ENCODE results near the gene FAM171A1. TPM values are rescaled to one million over a fixed set of nuclear protein-coding genes. Genes with fewer than 3 reads are reported as not detected.

Gene FAM171A1
- total RNA-seq, 2 donors from 2014 or later: 22.1 to 29.1 TPM

- ATAC-seq (no peak), DNase-seq (no peak)
- 52 to 66% methylated on average over 4 of the region's 4 CpGs for WGBS, 2 donors
- H3K4me1 ChIP-seq: no peaks in the 10 kb centered on the region
- TF ChIP-seq CTCF (IDR thresholded peaks at IDR 0.05): no peak
- TF ChIP-seq POLR2A (IDR thresholded peaks at IDR 0.05): no peak
- H3K36me3 ChIP-seq (replicated peaks in 1 of 2; ENCODE audit: insufficient read depth in 1 of 2, low read depth in 2 of 2): no peaks in the 10 kb centered on the region
- no peak overlapping the region for H3K27ac ChIP-seq
- no peaks in the 10 kb centered on the region for H3K27me3 ChIP-seq
- no peak overlapping the region for H3K4me3 ChIP-seq
- no peaks in the 10 kb centered on the region for H3K9me3 ChIP-seq
- intact Hi-C loops (cut with DNase I): no loop called here
These were observed 10.5 kb downstream of the FAM171A1 start for GRCh38 chr10:15360566-15360965.

GRCh38 chr10:15353471-15354017, 17.5 kb downstream of the FAM171A1 start:
- DNase-seq (peak in 1 of 4 donors; percentile 31), ATAC-seq (peak; percentile 36)
- Histone ChIP-seq H3K9me3 (no peaks in the 10 kb centered on the region), H3K27me3 (no peaks in the 10 kb centered on the region), H3K4me1 (peaks cover 26% of the 10 kb centered on the region), H3K27ac (peak overlapping the region in 2 of 4 donors; percentile 37 to 47), H3K4me3 (no peak overlapping the region), H3K36me3 (replicated peaks in 1 of 2; ENCODE audit: insufficient read depth in 1 of 2, low read depth in 2 of 2) (no peaks in the 10 kb centered on the region)
- 43 to 44% methylated on average over 8 of the region's 8 CpGs for WGBS, 2 donors
- TF ChIP-seq POLR2A (IDR thresholded peaks at IDR 0.05) (no peak), CTCF (IDR thresholded peaks at IDR 0.05) (no peak)
- intact Hi-C loops (cut with DNase I): no loop called here

GRCh38 chr10:15352836-15353235, 18.3 kb downstream of the FAM171A1 start:
- no peaks in the 10 kb centered on the region for H3K9me3 ChIP-seq
- 82 to 84% methylated on average over 7 of the region's 7 CpGs for WGBS, 2 donors
- H3K36me3 ChIP-seq (replicated peaks in 1 of 2; ENCODE audit: insufficient read depth in 1 of 2, low read depth in 2 of 2): no peaks in the 10 kb centered on the region
- TF ChIP-seq CTCF (IDR thresholded peaks at IDR 0.05) (no peak), POLR2A (IDR thresholded peaks at IDR 0.05) (no peak)
- DNase-seq (no peak), ATAC-seq (no peak)
- H3K4me1 ChIP-seq: peaks cover 26% of the 10 kb centered on the region
- intact Hi-C loops (cut with DNase I): no loop called here
- peak overlapping the region in 1 of 4 donors; percentile 38 for H3K27ac ChIP-seq
- H3K4me3 ChIP-seq: no peak overlapping the region
- H3K27me3 ChIP-seq: no peaks in the 10 kb centered on the region

GRCh38 chr10:15352201-15352600, 18.9 kb downstream of the FAM171A1 start:
- DNase-seq (no peak), ATAC-seq (no peak)
- TF ChIP-seq CTCF (IDR thresholded peaks at IDR 0.05): no peak
- no peak for TF ChIP-seq POLR2A (IDR thresholded peaks at IDR 0.05)
- Histone ChIP-seq H3K27me3 (no peaks in the 10 kb centered on the region), H3K9me3 (no peaks in the 10 kb centered on the region), H3K36me3 (replicated peaks in 1 of 2; ENCODE audit: insufficient read depth in 1 of 2, low read depth in 2 of 2) (no peaks in the 10 kb centered on the region), H3K4me3 (no peak overlapping the region), H3K4me1 (peaks cover 26% of the 10 kb centered on the region), H3K27ac (peak overlapping the region in 2 of 4 donors; percentile 8 to 38)
- intact Hi-C loops (cut with DNase I): no loop called here
- WGBS, 2 donors: 61 to 68% methylated on average over 3 of the region's 3 CpGs

Data from body of pancreas (tissue), 4 donors.